ENCODE results near the gene RASGRP4.
"Not testable (repeated sequence)": the region's sequence is repeated elsewhere in the genome, so short reads cannot be mapped to it uniquely, and the experiment has no call there.

Gene RASGRP4

GRCh38 chr19:38412491-38412890, 13.5 kb downstream of the RASGRP4 start:
- DNase-seq = no peak

GRCh38 chr19:38411898-38412297, 14.1 kb downstream of the RASGRP4 start:
- DNase-seq = not testable (repeated sequence)

GRCh38 chr19:38411041-38411712, 14.8 kb downstream of the RASGRP4 start:
- DNase-seq = no peak

- not testable (repeated sequence) for DNase-seq
Measured at GRCh38 chr19:38410407-38410806, 15.6 kb downstream of the RASGRP4 start.

- DNase-seq = no peak
Measured at GRCh38 chr19:38409631-38410133, 16.3 kb downstream of the RASGRP4 start.

GRCh38 chr19:38405276-38405675, 20.7 kb downstream of the RASGRP4 start:
- no peak for DNase-seq

- no peak for DNase-seq
Measured at GRCh38 chr19:38404858-38405257, 21.2 kb downstream of the RASGRP4 start.

- DNase-seq = peak; percentile 97 to 99
Measured at GRCh38 chr19:38402967-38403674, 22.9 kb downstream of the RASGRP4 start, which contains the start of gene FAM98C. TSS of gene FAM98C (plus strand) at chr19:38403093. CDS start at chr19:38403154, 61 bp downstream.

GRCh38 chr19:38402623-38402966, 23.4 kb downstream of the RASGRP4 start:
- no peak for DNase-seq

- DNase-seq = no peak
Measured at GRCh38 chr19:38401148-38401547, 24.9 kb downstream of the RASGRP4 start.

GRCh38 chr19:38400361-38400760, 25.7 kb downstream of the RASGRP4 start:
- no peak for DNase-seq

- DNase-seq = no peak
Measured at GRCh38 chr19:38399537-38399936, 26.5 kb downstream of the RASGRP4 start.

GRCh38 chr19:38399081-38399480, 26.9 kb downstream of the RASGRP4 start:
- no peak for DNase-seq

GRCh38 chr19:38395381-38396114, 30.5 kb downstream of the RASGRP4 start:
- no peak for DNase-seq

GRCh38 chr19:38394488-38394887, 31.5 kb downstream of the RASGRP4 start:
- DNase-seq = no peak

GRCh38 chr19:38392707-38393308, 33.2 kb downstream of the RASGRP4 start:
- DNase-seq = no peak

GRCh38 chr19:38391911-38392464, 34.0 kb downstream of the RASGRP4 start:
- no peak for DNase-seq

GRCh38 chr19:38389957-38390924, 35.8 kb downstream of the RASGRP4 start:
- no peak for DNase-seq

GRCh38 chr19:38389101-38389925, 36.7 kb downstream of the RASGRP4 start:
- peak in 1 of 2 experiments; percentile 43 for DNase-seq

GRCh38 chr19:38388349-38389100, 37.5 kb downstream of the RASGRP4 start, which contains the start of gene SPRED3:
TSS of gene SPRED3 (plus strand) at chr19:38388697. CDS start at chr19:38390303, 1,606 bp downstream.
- peak; percentile 75 for DNase-seq

Data from NCI-H1930 (cell line).